ENCODE data around the gene PBX1. TPM values are rescaled to one million over a fixed set of nuclear protein-coding genes. Genes with fewer than 3 reads are reported as not detected.

Gene PBX1
- total and polyA plus RNA-seq, 2 donors (not counting 3 experiments of a cell fraction or from before 2014, with no cell fraction given), result 10.7 to 24.1 TPM

DNA sequence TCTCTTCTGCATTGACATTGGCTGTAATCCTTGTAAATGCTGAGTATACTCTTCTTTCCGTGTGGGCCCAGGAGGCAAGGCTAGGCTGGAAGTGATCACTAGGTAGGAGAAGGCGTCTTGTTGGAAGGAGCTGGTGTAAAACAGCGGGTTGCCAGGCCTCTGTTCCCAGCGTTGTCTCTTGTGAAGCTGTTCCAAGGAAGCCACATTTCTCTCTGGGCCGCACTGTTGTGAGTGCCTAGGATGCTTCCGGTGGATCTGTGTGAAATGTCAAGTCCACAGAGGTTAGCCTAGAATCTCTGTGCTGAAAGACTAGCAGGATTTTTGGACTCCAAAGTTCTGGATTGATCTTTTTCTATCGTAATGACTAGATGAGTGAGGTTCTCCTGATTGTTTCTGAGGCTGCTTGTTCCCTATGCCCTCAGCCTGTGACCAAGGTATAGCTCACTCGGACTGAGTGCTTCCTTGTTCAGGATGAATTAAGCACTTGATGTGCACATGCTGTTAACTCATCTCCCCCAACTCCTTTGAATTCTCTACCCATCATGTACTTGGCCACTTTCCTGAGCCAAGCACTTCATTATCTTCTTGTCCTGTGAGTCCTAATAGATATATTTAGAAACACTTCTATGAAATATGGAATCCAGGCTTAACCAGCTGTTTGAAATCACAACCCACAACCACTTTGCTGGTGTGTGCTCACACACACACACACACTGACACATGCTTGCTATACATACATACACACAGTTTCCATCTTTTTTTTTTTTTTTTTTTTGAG, 63.3 kb downstream of the PBX1 start:
- TF ChIP-seq FOS (IDR thresholded peaks at IDR 0.05; ENCODE audit: borderline replicate concordance, insufficient read depth, low read length) (no peak), GATA2 (IDR thresholded peaks at IDR 0.05; ENCODE audit: insufficient read depth, insufficient read length, low read depth, low read length) (no peak), EZH2 (IDR thresholded peaks at IDR 0.05; ENCODE audit: borderline replicate concordance, low read depth, low read length, severe bottlenecking) (no peak), POLR2A (IDR thresholded peaks at IDR 0.05; ENCODE audit: low read depth, low read length) (no peak), MYC (IDR thresholded peaks at IDR 0.05; ENCODE audit: low read depth, low read length) (no peak)
- TF ChIP-seq, protein P1, sequence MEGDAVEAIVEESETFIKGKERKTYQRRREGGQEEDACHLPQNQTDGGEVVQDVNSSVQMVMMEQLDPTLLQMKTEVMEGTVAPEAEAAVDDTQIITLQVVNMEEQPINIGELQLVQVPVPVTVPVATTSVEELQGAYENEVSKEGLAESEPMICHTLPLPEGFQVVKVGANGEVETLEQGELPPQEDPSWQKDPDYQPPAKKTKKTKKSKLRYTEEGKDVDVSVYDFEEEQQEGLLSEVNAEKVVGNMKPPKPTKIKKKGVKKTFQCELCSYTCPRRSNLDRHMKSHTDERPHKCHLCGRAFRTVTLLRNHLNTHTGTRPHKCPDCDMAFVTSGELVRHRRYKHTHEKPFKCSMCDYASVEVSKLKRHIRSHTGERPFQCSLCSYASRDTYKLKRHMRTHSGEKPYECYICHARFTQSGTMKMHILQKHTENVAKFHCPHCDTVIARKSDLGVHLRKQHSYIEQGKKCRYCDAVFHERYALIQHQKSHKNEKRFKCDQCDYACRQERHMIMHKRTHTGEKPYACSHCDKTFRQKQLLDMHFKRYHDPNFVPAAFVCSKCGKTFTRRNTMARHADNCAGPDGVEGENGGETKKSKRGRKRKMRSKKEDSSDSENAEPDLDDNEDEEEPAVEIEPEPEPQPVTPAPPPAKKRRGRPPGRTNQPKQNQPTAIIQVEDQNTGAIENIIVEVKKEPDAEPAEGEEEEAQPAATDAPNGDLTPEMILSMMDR (IDR thresholded peaks at IDR 0.05; ENCODE audit: extremely low read depth in 1 of 2, insufficient read depth in 1 of 2, low read depth in 1 of 2, low read length in 2 of 2), result no peak
- TF ChIP-seq, protein P2, sequence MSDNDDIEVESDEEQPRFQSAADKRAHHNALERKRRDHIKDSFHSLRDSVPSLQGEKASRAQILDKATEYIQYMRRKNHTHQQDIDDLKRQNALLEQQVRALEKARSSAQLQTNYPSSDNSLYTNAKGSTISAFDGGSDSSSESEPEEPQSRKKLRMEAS (IDR thresholded peaks at IDR 0.05; ENCODE audit: insufficient read depth, insufficient read length), result no peak
- POLR2A ChIA-PET, result no interaction called here
- no TSS peak for BruUV-seq (replicated peaks)

More for the DNA sequence above, 63.3 kb downstream of the PBX1 start:
- Histone ChIP-seq H3K27me3 (ENCODE audit: control insufficient read depth in 2 of 2, insufficient read depth in 2 of 2, low read length in 2 of 2) (no peaks in the 10 kb centered on the region), H3K9ac (replicated peaks; ENCODE audit: extremely low read depth, insufficient read depth, low read length) (no peak overlapping the region), H3K79me2 (ENCODE audit: control insufficient read depth, insufficient read depth, low read length) (no peaks in the 10 kb centered on the region), H3K4me2 (ENCODE audit: insufficient read depth, low read length) (no peak overlapping the region), H3K27ac (ENCODE audit: insufficient read depth, low read depth, low read length) (no peak overlapping the region), H3K36me3 (ENCODE audit: control insufficient read depth in 2 of 2, extremely low read depth in 1 of 2, insufficient read depth in 2 of 2, low read length in 2 of 2) (no peaks in the 10 kb centered on the region), H3K4me1 (ENCODE audit: control insufficient read depth, extremely low read depth, insufficient read depth, low read length) (peaks cover 10% of the 10 kb centered on the region), H3K9me1 (replicated peaks; ENCODE audit: control insufficient read depth, extremely low read depth, insufficient read depth, low read length) (no peaks in the 10 kb centered on the region), H2AFZ (ENCODE audit: low read depth, low read length) (no peak overlapping the region), H3K4me3 (replicated peaks in 1 of 3; ENCODE audit: insufficient read depth in 1 of 3, low read depth in 1 of 3, low read length in 3 of 3) (no peak overlapping the region), H4K20me1 (replicated peaks; ENCODE audit: control insufficient read depth, extremely low read depth, insufficient read depth, low read length) (no peaks in the 10 kb centered on the region), H3K9me3 (replicated peaks; ENCODE audit: control insufficient read depth, insufficient read depth, low read length) (no peaks in the 10 kb centered on the region)
- FAIRE-seq (no peak), DNase-seq (ENCODE audit: low read depth, low spot score) (no peak)
- dilution Hi-C loops (cut with MboI; ENCODE audit: extremely low pct_ligation_motif_present, low sequenced_read_pairs), result no loop called here
- CTCF ChIA-PET, result no interaction called here
- intact Hi-C loops (cut with micrococcal nuclease), result no loop called here
